ENCODE results near the gene CLEC20A. TPM values are rescaled to one million over a fixed set of nuclear protein-coding genes. Genes with fewer than 3 reads are reported as not detected.

Gene CLEC20A
- total RNA-seq, 4 donors from 2014 or later, result not detected

- Histone ChIP-seq H3K4me3 (no peak overlapping the region), H3K27ac (no peak overlapping the region), H3K36me3 (no peaks in the 10 kb centered on the region), H3K27me3 (no peaks in the 10 kb centered on the region), H3K4me1 (no peaks in the 10 kb centered on the region), H3K9me3 (no peaks in the 10 kb centered on the region)
- DNase-seq, result no peak
- TF ChIP-seq CTCF (IDR thresholded peaks at IDR 0.05), result no peak
- no peak for TF ChIP-seq POLR2A (IDR thresholded peaks at IDR 0.05)
- intact Hi-C loops (cut with DNase I; ENCODE audit: low total_unique reads), result no loop called here
Measured at GRCh38 chr1:178488393-178488792, 8.4 kb downstream of the CLEC20A start.

GRCh38 chr1:178487070-178487615 is 9.6 kb downstream of the CLEC20A start:
- TF ChIP-seq CTCF (IDR thresholded peaks at IDR 0.05), result no peak
- TF ChIP-seq POLR2A (IDR thresholded peaks at IDR 0.05), result no peak
- DNase-seq, result no peak
- Histone ChIP-seq H3K4me1 (no peaks in the 10 kb centered on the region), H3K27ac (no peak overlapping the region), H3K4me3 (no peak overlapping the region), H3K9me3 (no peaks in the 10 kb centered on the region), H3K36me3 (no peaks in the 10 kb centered on the region), H3K27me3 (no peaks in the 10 kb centered on the region)
- intact Hi-C loops (cut with DNase I; ENCODE audit: low total_unique reads), result no loop called here

- intact Hi-C loops (cut with DNase I; ENCODE audit: low total_unique reads), result no loop called here
- TF ChIP-seq CTCF (IDR thresholded peaks at IDR 0.05), result no peak
- no peaks in the 10 kb centered on the region for H3K36me3 ChIP-seq
- DNase-seq, result no peak
- H3K4me3 ChIP-seq, result no peak overlapping the region
- H3K4me1 ChIP-seq, result no peaks in the 10 kb centered on the region
- no peak overlapping the region for H3K27ac ChIP-seq
- H3K9me3 ChIP-seq, result no peaks in the 10 kb centered on the region
- no peaks in the 10 kb centered on the region for H3K27me3 ChIP-seq
Measured at GRCh38 chr1:178486100-178487069, 10.4 kb downstream of the CLEC20A start.

GRCh38 chr1:178485541-178485981 is 11.2 kb downstream of the CLEC20A start:
- DNase-seq, result no peak
- no peaks in the 10 kb centered on the region for H3K27me3 ChIP-seq
- no peaks in the 10 kb centered on the region for H3K9me3 ChIP-seq
- no peaks in the 10 kb centered on the region for H3K4me1 ChIP-seq
- H3K4me3 ChIP-seq, result no peak overlapping the region
- no peaks in the 10 kb centered on the region for H3K36me3 ChIP-seq
- TF ChIP-seq CTCF (IDR thresholded peaks at IDR 0.05), result no peak
- TF ChIP-seq POLR2A (IDR thresholded peaks at IDR 0.05), result no peak
- H3K27ac ChIP-seq, result no peak overlapping the region
- intact Hi-C loops (cut with DNase I; ENCODE audit: low total_unique reads), result no loop called here

- no peaks in the 10 kb centered on the region for H3K27me3 ChIP-seq
- no peak overlapping the region for H3K27ac ChIP-seq
- intact Hi-C loops (cut with DNase I; ENCODE audit: low total_unique reads), result no loop called here
- no peak for TF ChIP-seq CTCF (IDR thresholded peaks at IDR 0.05)
- H3K4me1 ChIP-seq, result no peaks in the 10 kb centered on the region
- H3K4me3 ChIP-seq, result no peak overlapping the region
- no peaks in the 10 kb centered on the region for H3K9me3 ChIP-seq
- no peaks in the 10 kb centered on the region for H3K36me3 ChIP-seq
- no peak for DNase-seq
Measured at GRCh38 chr1:178484698-178485225, 12.0 kb downstream of the CLEC20A start.

Measured in uterus (tissue), 4 donors.